H9 (cell line): ENCODE measurements around the gene GPR176. TPM values are rescaled to one million over a fixed set of nuclear protein-coding genes. Genes with fewer than 3 reads are reported as not detected.

Experiments
- DNase-seq: peaks from one replicate; pipeline ENCODE4 v3.0.0-alpha.2; 2017
- H2AFZ ChIP-seq: one replicate; pipeline ENCODE4 v1.6.1; 2013; ENCODE audit warnings: mild to moderate bottlenecking, low read length, control low read depth, moderate library complexity
- H2AK5ac ChIP-seq: 2 replicates; pipeline ENCODE4 v1.6.1; 2013; ENCODE audit warnings: low read length, control low read depth, mixed read lengths; ENCODE audit not compliant: insufficient read length
- H2BK120ac ChIP-seq: one replicate; pipeline ENCODE4 v1.6.1; 2013; ENCODE audit warnings: low read depth, mild to moderate bottlenecking, low read length, control low read depth, inconsistent platforms; ENCODE audit not compliant: poor library complexity, severe bottlenecking
- H2BK12ac ChIP-seq: 2 replicates; pipeline ENCODE4 v1.6.1; 2013; ENCODE audit warnings: low read length, control low read depth, mixed read lengths, low read depth; ENCODE audit not compliant: insufficient read length
- H2BK15ac ChIP-seq: 2 replicates; pipeline ENCODE4 v1.6.1; 2013; ENCODE audit warnings: low read depth, low read length, control low read depth
- H2BK20ac ChIP-seq: one replicate; pipeline ENCODE4 v1.6.1; 2013; ENCODE audit warnings: low read depth, mild to moderate bottlenecking, low read length, control low read depth, inconsistent platforms; ENCODE audit not compliant: poor library complexity, severe bottlenecking
- H2BK5ac ChIP-seq: 2 replicates; pipeline ENCODE4 v1.6.1; 2013; ENCODE audit warnings: low read length, control low read depth, mixed read lengths; ENCODE audit not compliant: insufficient read length
- H3K14ac ChIP-seq: 2 replicates; pipeline ENCODE4 v1.6.1; 2013; ENCODE audit warnings: low read length, control low read depth; ENCODE audit not compliant: insufficient read depth
- H3K18ac ChIP-seq: 2 replicates; pipeline ENCODE4 v1.6.1; 2013; ENCODE audit warnings: low read depth, mild to moderate bottlenecking, mixed read lengths, low read length, control low read depth; ENCODE audit not compliant: insufficient read length
- H3K23ac ChIP-seq: 2 replicates; pipeline ENCODE4 v1.6.1; 2013; ENCODE audit warnings: low read length, control low read depth, mixed read lengths, low read depth; ENCODE audit not compliant: insufficient read length
- H3K23me2 ChIP-seq: 2 replicates; pipeline ENCODE4 v1.6.1; 2013; ENCODE audit warnings: low read depth, mild to moderate bottlenecking, mixed read lengths, low read length, control low read depth; ENCODE audit not compliant: insufficient read length, poor library complexity, severe bottlenecking
- H3K27ac ChIP-seq: 2 replicates; pipeline ENCODE4 v1.5.1; 2013; ENCODE audit warnings: low read length, control low read depth, mixed read lengths, low read depth; ENCODE audit not compliant: insufficient read length
- H3K27me3 ChIP-seq: 2 replicates; pipeline ENCODE4 v1.6.1; 2013; ENCODE audit warnings: low read length, control low read depth, inconsistent platforms; ENCODE audit not compliant: insufficient read depth
- H3K4ac ChIP-seq: 2 replicates; pipeline ENCODE4 v1.6.1; 2013; ENCODE audit warnings: low read depth, mild to moderate bottlenecking, control low read depth, inconsistent platforms, low read length, moderate library complexity
- H3K4me1 ChIP-seq: 2 replicates; pipeline ENCODE4 v1.6.1; 2013; ENCODE audit warnings: low read length, control low read depth, inconsistent platforms; ENCODE audit not compliant: insufficient read depth
- H3K4me2 ChIP-seq: 2 replicates; pipeline ENCODE4 v1.6.1; 2013; ENCODE audit warnings: low read length, control low read depth, mixed read lengths; ENCODE audit not compliant: insufficient read length, insufficient read depth
- H3K56ac ChIP-seq: 2 replicates; pipeline ENCODE4 v1.6.1; 2013; ENCODE audit warnings: low read depth, mild to moderate bottlenecking, mixed read lengths, low read length, control low read depth; ENCODE audit not compliant: insufficient read length
- H3K79me1 ChIP-seq: 2 replicates; pipeline ENCODE4 v1.6.1; 2013; ENCODE audit warnings: low read depth, mild to moderate bottlenecking, moderate library complexity, low read length, control low read depth, inconsistent platforms; ENCODE audit not compliant: insufficient read depth, poor library complexity, severe bottlenecking
- H3K79me2 ChIP-seq: 2 replicates; pipeline ENCODE4 v1.6.1; 2013; ENCODE audit warnings: low read length, control low read depth, inconsistent platforms; ENCODE audit not compliant: insufficient read depth
- H3K9ac ChIP-seq: 2 replicates; pipeline ENCODE4 v1.6.1; 2013; ENCODE audit warnings: low read length, control low read depth, mixed read lengths; ENCODE audit not compliant: insufficient read length; ENCODE audit errors: extremely low read depth
- H3K9me3 ChIP-seq: one replicate; pipeline ENCODE4 v1.6.1; 2013; ENCODE audit warnings: low read depth, low read length, inconsistent platforms; ENCODE audit not compliant: control insufficient read depth
- H3T11ph ChIP-seq: one replicate; pipeline ENCODE4 v1.6.1; 2013; ENCODE audit warnings: mild to moderate bottlenecking, low read length, control low read depth, inconsistent platforms
- H4K20me1 ChIP-seq: one replicate; pipeline ENCODE4 v1.6.1; 2013; ENCODE audit not compliant: control insufficient read depth, insufficient read length, insufficient read depth
- H4K5ac ChIP-seq: 2 replicates; pipeline ENCODE4 v1.6.1; 2013; ENCODE audit warnings: low read depth, mild to moderate bottlenecking, mixed read lengths, low read length, control low read depth; ENCODE audit not compliant: insufficient read length
- H4K8ac ChIP-seq: replicated peaks from 2 replicates; pipeline ENCODE4 v1.6.1; 2013; ENCODE audit warnings: low read length, control low read depth, mixed read lengths, low read depth; ENCODE audit not compliant: insufficient read length
- H4K91ac ChIP-seq: 2 replicates; pipeline ENCODE4 v1.6.1; 2013; ENCODE audit warnings: low read depth, mild to moderate bottlenecking, moderate library complexity, mixed read lengths, low read length, control low read depth; ENCODE audit not compliant: insufficient read length
- H3K27ac Mint-ChIP-seq, 3 experiments: 2 replicates in 2 of 3; 3 replicates in 1 of 3; pipeline ENCODE4 v1.8.0; 2020 to 2021; ENCODE audit warnings: mixed read lengths in 3 of 3, mild to moderate bottlenecking in 1 of 3, moderate library complexity in 1 of 3
- H3K27me3 Mint-ChIP-seq: 2 replicates; pipeline ENCODE4 v1.8.0; 2021; ENCODE audit warnings: low read depth, mild to moderate bottlenecking, moderate library complexity, mixed read lengths
- H3K36me3 Mint-ChIP-seq, 3 experiments: 2 replicates in 2 of 3; 3 replicates in 1 of 3; pipeline ENCODE4 v1.8.0; 2020 to 2021; ENCODE audit warnings: low read depth in 3 of 3, mixed read lengths in 3 of 3; ENCODE audit not compliant: insufficient read depth in 1 of 3
- H3K4me1 Mint-ChIP-seq, 2 experiments: 2 replicates each; pipeline ENCODE4 v1.8.0; 2020; ENCODE audit warnings: mixed read lengths in 2 of 2
- H3K4me3 Mint-ChIP-seq, 2 experiments: 2 replicates in 1 of 2; 3 replicates in 1 of 2; pipeline ENCODE4 v1.8.0; 2020 to 2021; ENCODE audit warnings: mild to moderate bottlenecking in 2 of 2, mixed read lengths in 2 of 2, moderate library complexity in 1 of 2
- H3K9me3 Mint-ChIP-seq, 2 experiments: 2 replicates in 1 of 2; 3 replicates in 1 of 2; pipeline ENCODE4 v1.8.0; 2020; ENCODE audit warnings: mild to moderate bottlenecking in 2 of 2, mixed read lengths in 2 of 2, moderate library complexity in 1 of 2
- CTCF ChIP-seq: fragments of 200-600 bp; sonication (generic); conservative IDR thresholded peaks from 3 replicates; pipeline ENCODE4 v1.8.0; 2021; ENCODE audit warnings: antibody characterized with exemption, mild to moderate bottlenecking
- WGBS: extraction: QIAGEN DNeasy Blood & Tissue Kit; methylation state at CpG from one replicate; pipeline ENCODE4 v1.1.7; 2013; ENCODE audit warnings: missing lambda C conversion rate, low lambda C conversion rate, mixed read lengths; ENCODE audit not compliant: insufficient read length; ENCODE audit errors: extremely low coverage; 5-methylcytosine and 5-hydroxymethylcytosine counted together
- long read RNA-seq: library from polyadenylated mRNA; unstranded; transcript quantifications from one replicate; pipeline ENCODE4 v2.0.0, GENCODE V29; 2020
- total RNA-seq: library from RNA; stranded (reverse); gene quantifications from 2 replicates; pipeline ENCODE4 v1.2.1, GENCODE V29; 2021

Gene GPR176
- total RNA-seq, result 132 TPM in 2 replicates
- long read RNA-seq, transcript GPR176-205 (3 exons, 2,816 nt), result major isoform, 385 of 488 reads
- long read RNA-seq, transcript GPR176-203 (3 exons, 828 nt), result minor isoform, 7 of 488 reads
- long read RNA-seq, partial matches to known transcripts, result 6 of 488 reads
- long read RNA-seq, other reads (novel, unspliced or antisense), result 90 of 488 reads

DNA sequence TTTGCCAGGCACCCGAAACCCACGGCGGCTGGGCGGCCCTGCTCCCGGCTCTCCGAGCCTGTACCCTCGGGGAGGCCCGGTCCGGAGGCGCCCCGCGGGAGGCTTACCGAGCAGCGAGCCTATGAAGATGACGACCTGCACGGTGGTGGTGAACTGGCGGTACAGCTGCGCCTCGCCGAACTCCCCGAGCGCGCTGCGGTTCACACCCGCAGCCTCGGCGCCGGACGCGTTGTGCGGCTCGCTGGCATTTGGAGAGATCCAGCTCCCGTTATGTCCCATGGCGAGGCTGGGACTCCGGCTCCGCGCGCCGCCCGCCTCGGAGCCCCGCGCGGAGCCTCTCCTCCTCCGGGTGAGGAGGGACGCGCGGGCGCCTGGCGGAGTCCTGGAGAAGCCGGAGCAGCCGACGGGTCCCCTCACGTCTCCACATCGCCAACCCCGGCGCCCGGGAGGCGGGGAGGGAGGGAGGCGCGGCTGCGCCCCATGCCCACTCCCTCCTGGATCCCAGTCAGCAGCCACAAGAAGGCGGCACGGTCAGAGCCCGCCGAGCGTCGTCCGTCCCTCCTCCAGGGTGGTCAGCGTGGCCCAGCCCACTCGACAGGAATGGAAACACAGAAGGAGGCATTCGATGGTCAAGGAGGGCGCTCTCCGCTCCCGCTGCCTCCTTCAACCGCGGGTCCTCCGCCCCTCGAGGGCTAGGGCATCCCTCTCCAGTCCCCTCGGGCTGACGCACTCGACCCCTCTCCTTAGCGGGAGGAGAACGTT is at the start of gene GPR176:
Gene GPR176, minus strand, starts transcription at position 519 of the 762 bp plus-strand sequence. Its CDS starts 240 bp downstream, at position 279.
- Histone ChIP-seq H3K4ac (no peak within 1 kb of the TSS), H2BK120ac (no peak within 1 kb of the TSS), H3K79me2 (peaks cover 47% of the 10 kb centered on the region), H3K14ac (peak within 1 kb of the TSS; percentile 85), H3K9me3 (no peaks in the 10 kb centered on the region), H3T11ph (no peak within 1 kb of the TSS), H3K23me2 (peaks cover 4% of the 10 kb centered on the region), H4K91ac (no peak within 1 kb of the TSS), H4K5ac (no peak within 1 kb of the TSS), H3K27ac (no peak within 1 kb of the TSS), H3K9ac (peak within 1 kb of the TSS; percentile 70), H3K4me1 (peaks cover 2% of the 10 kb centered on the region; the same call in 1 of the 2 replicates), H2AK5ac (no peak within 1 kb of the TSS), H2AFZ (no peak within 1 kb of the TSS), H3K56ac (no peak within 1 kb of the TSS), H3K18ac (peak within 1 kb of the TSS; percentile 94), H4K20me1 (no peaks in the 10 kb centered on the region), H2BK5ac (no peak within 1 kb of the TSS), H2BK15ac (no peak within 1 kb of the TSS), H3K79me1 (peaks cover 2% of the 10 kb centered on the region), H2BK20ac (no peak within 1 kb of the TSS), H4K8ac (no peak within 1 kb of the TSS), H3K23ac (no peak within 1 kb of the TSS), H3K4me2 (peak within 1 kb of the TSS; percentile 68), H2BK12ac (no peak within 1 kb of the TSS), H3K27me3 (no peaks in the 10 kb centered on the region)
- Mint-ChIP-seq H3K27me3 (no peaks in the 10 kb centered on the region), H3K36me3 (peaks cover 34 to 43% (median 37%) of the 10 kb centered on the region in 3 experiments), H3K27ac (peak within 1 kb of the TSS; percentile 80 to 95 (median 91)), H3K9me3 (peaks cover 8 to 12% of the 10 kb centered on the region in 2 experiments), H3K4me1 (peaks cover 43% of the 10 kb centered on the region in 2 experiments), H3K4me3 (peak within 1 kb of the TSS; percentile 93 to 95)
- DNase-seq, result peak; percentile 64
- no CpG with 5 or more reads among the region's 84 CpGs for WGBS
- no peak for TF ChIP-seq CTCF
